Keratinocyte (primary cell): ENCODE results near the gene GOLT1A. TPM values are rescaled to one million over a fixed set of nuclear protein-coding genes. Genes with fewer than 3 reads are reported as not detected.

ENCODE experiments used
- DNase-seq: peaks from one replicate; pipeline ENCODE4 v3.0.0-alpha.2; 2011; ENCODE audit warnings: low read depth, missing footprints, low spot score
- FAIRE-seq: peaks from 2 replicates; lab custom pipeline; 2011; peaks lifted over from hg19 to GRCh38; lab: Jason Lieb, UNC
- H2AFZ ChIP-seq: 2 replicates; pipeline ENCODE4 v1.6.0; 2012; ENCODE audit warnings: low read length, control low read depth, inconsistent platforms; ENCODE audit not compliant: control insufficient read depth
- H3K27ac ChIP-seq: 2 replicates; pipeline ENCODE4 v1.5.1; 2011; ENCODE audit warnings: low read length; ENCODE audit not compliant: control insufficient read depth, insufficient read depth
- H3K27me3 ChIP-seq: 3 replicates; pipeline ENCODE4 v1.6.0; 2011; ENCODE audit warnings: low read length; ENCODE audit not compliant: control insufficient read depth, insufficient read depth; ENCODE audit errors: extremely low read depth
- H3K36me3 ChIP-seq, 2 experiments: 2 replicates in 1 of 2; 3 replicates in 1 of 2; pipeline ENCODE4 v1.5.1; 2011; ENCODE audit warnings: low read length in 2 of 2, mild to moderate bottlenecking in 1 of 2; ENCODE audit not compliant: control insufficient read depth in 2 of 2, insufficient read depth in 2 of 2; ENCODE audit errors: extremely low read depth in 1 of 2
- H3K4me1 ChIP-seq: 3 replicates; pipeline ENCODE4 v1.5.1; 2011; ENCODE audit warnings: low read length; ENCODE audit not compliant: control insufficient read depth, insufficient read depth; ENCODE audit errors: extremely low read depth
- H3K4me2 ChIP-seq: 3 replicates; pipeline ENCODE4 v1.6.0; 2011; ENCODE audit warnings: low read depth, low read length; ENCODE audit not compliant: control insufficient read depth, insufficient read depth; ENCODE audit errors: extremely low read depth
- H3K4me3 ChIP-seq, 3 experiments: fragments of 200-600 bp in 1 of 3; sonication (generic) in 1 of 3; 2 replicates in 2 of 3; 3 replicates in 1 of 3; pipeline ENCODE4 v1.5.1; 2011 to 2016; ENCODE audit warnings: low read length in 3 of 3, mild to moderate bottlenecking in 3 of 3, control low read depth in 2 of 3, inconsistent platforms in 1 of 3, low read depth in 1 of 3, mixed read lengths in 1 of 3, mixed run types in 1 of 3, moderate library complexity in 1 of 3; ENCODE audit not compliant: control insufficient read depth in 2 of 3, insufficient read depth in 2 of 3; ENCODE audit errors: extremely low read depth in 1 of 3
- H3K79me2 ChIP-seq: 2 replicates; pipeline ENCODE4 v1.6.0; 2012; ENCODE audit warnings: low read length; ENCODE audit not compliant: control insufficient read depth, insufficient read depth
- H3K9ac ChIP-seq: 3 replicates; pipeline ENCODE4 v1.6.0; 2011; ENCODE audit warnings: low read length; ENCODE audit not compliant: control insufficient read depth, insufficient read depth; ENCODE audit errors: extremely low read depth
- H3K9me1 ChIP-seq: 3 replicates; pipeline ENCODE4 v1.6.0; 2011; ENCODE audit warnings: low read length; ENCODE audit not compliant: control insufficient read depth, insufficient read depth; ENCODE audit errors: extremely low read depth
- H3K9me3 ChIP-seq: 2 replicates; pipeline ENCODE4 v1.5.1; 2012; ENCODE audit warnings: low read depth, low read length; ENCODE audit not compliant: control insufficient read depth
- H4K20me1 ChIP-seq: 3 replicates; pipeline ENCODE4 v1.6.0; 2011; ENCODE audit warnings: low read length; ENCODE audit not compliant: control insufficient read depth, insufficient read depth; ENCODE audit errors: extremely low read depth
- EZH2 ChIP-seq: IDR thresholded peaks from one replicate; pipeline ENCODE4 v1.6.1; 2012; ENCODE audit warnings: inconsistent platforms, mild to moderate bottlenecking, low read length, moderate library complexity
- dilution Hi-C: fragments of 300-500 bp; cut with MboI; formaldehyde crosslinking; loops from one replicate; pipeline ENCODE4 v1.7.0; 2020; ENCODE audit warnings: low sequenced_read_pairs; ENCODE audit not compliant: extremely low pct_ligation_motif_present
- polyA plus RNA-seq, 5 experiments: library from polyadenylated mRNA; depleted of rRNA in 3 of 5; stranded (reverse) in 3 of 5; stranded (forward) in 1 of 5; unstranded in 1 of 5; fragments of >200 nt; gene quantifications; 1 replicate in 1 of 5; 2 replicates in 3 of 5; 3 replicates in 1 of 5; pipeline versions ENCODE4 v1.2.1 to v1.2.3, GENCODE V29; 2011 to 2012; ENCODE audit warnings: missing spikeins in 2 of 5, low read depth in 1 of 5, low replicate concordance in 1 of 5
- TF ChIP-seq, protein P1 (sequence below), 3 experiments: IDR thresholded peaks in 1 of 3; conservative IDR thresholded peaks in 1 of 3; optimal IDR thresholded peaks in 1 of 3; 2 replicates in 2 of 3; 3 replicates in 1 of 3; pipeline versions ENCODE3 to v1.5.1; 2011; ENCODE audit warnings: low read length in 3 of 3, mild to moderate bottlenecking in 3 of 3, moderate library complexity in 2 of 3, control low read depth in 1 of 3, inconsistent platforms in 1 of 3; ENCODE audit not compliant: insufficient read depth in 2 of 3; ENCODE audit errors: extremely low read depth in 1 of 3

GOLT1A gene
- polyA plus RNA-seq, 1 donor (not counting 4 experiments of a cell fraction or from before 2014, with no cell fraction given) = 0.46 TPM

DNA sequence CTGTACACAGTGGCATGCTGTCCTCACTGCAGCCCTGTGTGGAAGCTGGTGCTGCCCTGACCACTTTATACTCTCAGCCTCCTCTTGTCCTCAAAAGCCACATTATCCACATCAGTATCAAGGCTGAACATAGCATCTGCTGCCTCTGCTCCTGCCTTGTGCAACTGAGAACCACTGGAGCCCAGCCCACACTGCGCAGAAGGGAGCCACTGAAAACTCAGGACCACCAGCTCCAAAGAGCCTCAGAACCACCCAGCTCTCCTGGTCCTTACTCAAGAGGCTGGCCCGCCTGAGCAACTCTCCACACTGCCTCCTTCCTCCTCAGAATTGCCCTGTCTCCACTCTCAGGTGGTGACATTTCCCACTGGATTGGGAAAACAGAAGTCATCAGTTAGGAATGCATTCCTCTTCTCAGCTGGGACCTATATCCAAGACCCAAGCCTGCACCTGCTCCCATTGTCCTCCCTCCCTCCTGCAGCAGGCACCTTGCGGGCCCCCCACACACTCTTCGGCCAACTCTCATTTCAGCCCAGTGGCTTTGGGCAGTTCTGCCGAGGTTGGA, 10.5 kb downstream of the GOLT1A start:
- dilution Hi-C loops = no loop called here
- FAIRE-seq = no peak
- H4K20me1 ChIP-seq = no peaks in the 10 kb centered on the region
- H3K4me1 ChIP-seq = peaks cover 14% of the 10 kb centered on the region
- no peak overlapping the region for H3K9ac ChIP-seq
- H3K4me2 ChIP-seq = no peak overlapping the region
- no peaks in the 10 kb centered on the region for H3K27me3 ChIP-seq
- no peaks in the 10 kb centered on the region for H3K36me3 ChIP-seq
- no peaks in the 10 kb centered on the region for H3K9me1 ChIP-seq
- no peaks in the 10 kb centered on the region for H3K9me3 ChIP-seq
- no peak for TF ChIP-seq EZH2
- TF ChIP-seq, protein P1, sequence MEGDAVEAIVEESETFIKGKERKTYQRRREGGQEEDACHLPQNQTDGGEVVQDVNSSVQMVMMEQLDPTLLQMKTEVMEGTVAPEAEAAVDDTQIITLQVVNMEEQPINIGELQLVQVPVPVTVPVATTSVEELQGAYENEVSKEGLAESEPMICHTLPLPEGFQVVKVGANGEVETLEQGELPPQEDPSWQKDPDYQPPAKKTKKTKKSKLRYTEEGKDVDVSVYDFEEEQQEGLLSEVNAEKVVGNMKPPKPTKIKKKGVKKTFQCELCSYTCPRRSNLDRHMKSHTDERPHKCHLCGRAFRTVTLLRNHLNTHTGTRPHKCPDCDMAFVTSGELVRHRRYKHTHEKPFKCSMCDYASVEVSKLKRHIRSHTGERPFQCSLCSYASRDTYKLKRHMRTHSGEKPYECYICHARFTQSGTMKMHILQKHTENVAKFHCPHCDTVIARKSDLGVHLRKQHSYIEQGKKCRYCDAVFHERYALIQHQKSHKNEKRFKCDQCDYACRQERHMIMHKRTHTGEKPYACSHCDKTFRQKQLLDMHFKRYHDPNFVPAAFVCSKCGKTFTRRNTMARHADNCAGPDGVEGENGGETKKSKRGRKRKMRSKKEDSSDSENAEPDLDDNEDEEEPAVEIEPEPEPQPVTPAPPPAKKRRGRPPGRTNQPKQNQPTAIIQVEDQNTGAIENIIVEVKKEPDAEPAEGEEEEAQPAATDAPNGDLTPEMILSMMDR (optimal IDR thresholded peaks at IDR 0.05 in 1 of 3, IDR thresholded peaks at IDR 0.05 in 1 of 3, conservative IDR thresholded peaks at IDR 0.05 in 1 of 3; ENCODE audit: extremely low read depth in 1 of 3, insufficient read depth in 2 of 3, low read length in 3 of 3) = no peak
- no peaks in the 10 kb centered on the region for H3K79me2 ChIP-seq
- DNase-seq = no peak
- no peak overlapping the region for H3K27ac ChIP-seq
- no peak overlapping the region for H2AFZ ChIP-seq
- no peak overlapping the region for H3K4me3 ChIP-seq

DNA sequence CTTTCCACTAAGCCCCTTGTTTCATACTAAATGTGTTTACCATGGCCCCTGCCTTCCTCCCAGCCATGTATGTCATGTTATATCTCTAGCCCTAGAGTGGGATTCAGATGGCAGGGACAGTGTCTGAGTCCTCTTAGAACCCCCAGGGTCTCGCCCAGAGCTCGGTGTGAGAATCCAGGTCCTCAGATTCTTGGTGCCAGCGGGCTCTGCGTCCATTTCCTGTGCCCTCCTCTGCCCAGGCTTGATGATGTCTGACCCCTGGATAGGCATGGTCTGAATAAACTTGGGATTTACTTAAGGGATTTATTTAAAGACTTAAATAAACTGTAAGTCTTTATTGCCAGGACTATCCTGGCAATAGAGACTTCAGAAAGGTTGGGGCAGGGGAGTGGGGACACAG, 11.3 kb downstream of the GOLT1A start:
- dilution Hi-C loops = no loop called here
- no peak overlapping the region for H3K4me2 ChIP-seq
- no peaks in the 10 kb centered on the region for H3K27me3 ChIP-seq

More for the DNA sequence above, 11.3 kb downstream of the GOLT1A start:
- Histone ChIP-seq H3K4me3 (no peak overlapping the region), H3K79me2 (no peaks in the 10 kb centered on the region), H3K9ac (no peak overlapping the region), H3K4me1 (peaks cover 17% of the 10 kb centered on the region), H2AFZ (no peak overlapping the region), H3K27ac (no peak overlapping the region), H4K20me1 (no peaks in the 10 kb centered on the region), H3K36me3 (no peaks in the 10 kb centered on the region), H3K9me1 (no peaks in the 10 kb centered on the region), H3K9me3 (no peaks in the 10 kb centered on the region)
- TF ChIP-seq, protein P1 (optimal IDR thresholded peaks at IDR 0.05 in 1 of 3, IDR thresholded peaks at IDR 0.05 in 1 of 3, conservative IDR thresholded peaks at IDR 0.05 in 1 of 3; ENCODE audit: extremely low read depth in 1 of 3, insufficient read depth in 2 of 3, low read length in 3 of 3) = no peak
- no peak for TF ChIP-seq EZH2
- no peak for FAIRE-seq
- no peak for DNase-seq
